ENCODE measurements around the gene NXT1. TPM values are rescaled to one million over a fixed set of nuclear protein-coding genes. Genes with fewer than 3 reads are reported as not detected.
A peak's percentile ranks its signal among the peaks of the same experiment; 100 is the strongest.
"Not testable (repeated sequence)": the region's sequence is repeated elsewhere in the genome, so short reads cannot be mapped to it uniquely, and the experiment has no call there.

The NXT1 gene
- total RNA-seq, 1 donor from 2014 or later: 12.6 TPM

GRCh38 chr20:23346002-23346401 lies 4.6 kb upstream of the NXT1 start:
- DNase-seq: no peak
- H3K4me1 Mint-ChIP-seq (ENCODE audit: low read depth, unreplicated experiment): peaks cover 4% of the 10 kb centered on the region
- H3K27me3 Mint-ChIP-seq (ENCODE audit: unreplicated experiment): peaks cover 5% of the 10 kb centered on the region
- H3K4me3 Mint-ChIP-seq (ENCODE audit: unreplicated experiment): no peak overlapping the region
- peaks cover 7% of the 10 kb centered on the region for H3K9me3 Mint-ChIP-seq (ENCODE audit: unreplicated experiment)
- no peak overlapping the region for H3K27ac Mint-ChIP-seq (ENCODE audit: unreplicated experiment)
- TF ChIP-seq CTCF (IDR thresholded peaks at IDR 0.05; ENCODE audit: partially characterized antibody, unreplicated experiment): no peak
- H3K36me3 Mint-ChIP-seq (ENCODE audit: unreplicated experiment): no peaks in the 10 kb centered on the region

GRCh38 chr20:23347791-23348190 lies 2.8 kb upstream of the NXT1 start:
- TF ChIP-seq CTCF (IDR thresholded peaks at IDR 0.05; ENCODE audit: partially characterized antibody, unreplicated experiment): no peak
- H3K27ac Mint-ChIP-seq (ENCODE audit: unreplicated experiment): no peak overlapping the region
- no peak for DNase-seq
- peaks cover 15% of the 10 kb centered on the region for H3K9me3 Mint-ChIP-seq (ENCODE audit: unreplicated experiment)
- H3K27me3 Mint-ChIP-seq (ENCODE audit: unreplicated experiment): peaks cover 5% of the 10 kb centered on the region
- no peak overlapping the region for H3K4me3 Mint-ChIP-seq (ENCODE audit: unreplicated experiment)
- peaks cover 7% of the 10 kb centered on the region for H3K4me1 Mint-ChIP-seq (ENCODE audit: low read depth, unreplicated experiment)
- H3K36me3 Mint-ChIP-seq (ENCODE audit: unreplicated experiment): no peaks in the 10 kb centered on the region

GRCh38 chr20:23348510-23348909 lies 2.1 kb upstream of the NXT1 start:
- H3K9me3 Mint-ChIP-seq (ENCODE audit: unreplicated experiment): peaks cover 15% of the 10 kb centered on the region
- not testable (repeated sequence) for DNase-seq; H3K4me1 Mint-ChIP-seq (ENCODE audit: low read depth, unreplicated experiment); H3K27me3 Mint-ChIP-seq (ENCODE audit: unreplicated experiment); H3K27ac Mint-ChIP-seq (ENCODE audit: unreplicated experiment); H3K36me3 Mint-ChIP-seq (ENCODE audit: unreplicated experiment)
- H3K4me3 Mint-ChIP-seq (ENCODE audit: unreplicated experiment): peak overlapping the region; percentile 58

GRCh38 chr20:23349338-23350195 lies 1.0 kb upstream of the NXT1 start:
- Mint-ChIP-seq H3K27ac (ENCODE audit: unreplicated experiment) (peak overlapping the region; percentile 96), H3K27me3 (ENCODE audit: unreplicated experiment) (peaks cover 5% of the 10 kb centered on the region), H3K9me3 (ENCODE audit: unreplicated experiment) (peaks cover 15% of the 10 kb centered on the region), H3K4me3 (ENCODE audit: unreplicated experiment) (peak overlapping the region; percentile 97), H3K4me1 (ENCODE audit: low read depth, unreplicated experiment) (peaks cover 7% of the 10 kb centered on the region), H3K36me3 (ENCODE audit: unreplicated experiment) (no peaks in the 10 kb centered on the region)
- peak; percentile 66 for DNase-seq
- peak; percentile 9 for TF ChIP-seq CTCF (IDR thresholded peaks at IDR 0.05; ENCODE audit: partially characterized antibody, unreplicated experiment)

- no peak for TF ChIP-seq CTCF (IDR thresholded peaks at IDR 0.05; ENCODE audit: partially characterized antibody, unreplicated experiment)
- Mint-ChIP-seq H3K36me3 (ENCODE audit: unreplicated experiment) (no peaks in the 10 kb centered on the region), H3K4me1 (ENCODE audit: low read depth, unreplicated experiment) (peaks cover 9% of the 10 kb centered on the region), H3K9me3 (ENCODE audit: unreplicated experiment) (peaks cover 15% of the 10 kb centered on the region), H3K27me3 (ENCODE audit: unreplicated experiment) (peaks cover 5% of the 10 kb centered on the region), H3K4me3 (ENCODE audit: unreplicated experiment) (peak overlapping the region; percentile 93), H3K27ac (ENCODE audit: unreplicated experiment) (peak overlapping the region; percentile 40)
- peak; percentile 54 for DNase-seq
Observed at GRCh38 chr20:23350904-23351838, 580 bp downstream of the NXT1 start.
